Measurements from ENCODE around the gene EIF2B5.
"Not testable (repeated sequence)": the region's sequence is repeated elsewhere in the genome, so short reads cannot be mapped to it uniquely, and the experiment has no call there.

EIF2B5 gene

GRCh38 chr3:184148076-184148475 lies 12.9 kb downstream of the EIF2B5 start:
- Histone ChIP-seq H3K36me3 (ENCODE audit: insufficient read depth, low read length) (peaks cover 31% of the 10 kb centered on the region; the same call in 1 of the 2 replicates), H3K27me3 (ENCODE audit: insufficient read depth, low read length, poor library complexity, severe bottlenecking) (no peaks in the 10 kb centered on the region), H3K9me2 (replicated peaks; ENCODE audit: low read depth, low read length) (no peaks in the 10 kb centered on the region), H3K79me2 (ENCODE audit: insufficient read depth, low read length) (no peaks in the 10 kb centered on the region), H4K20me1 (ENCODE audit: insufficient read depth, low read length, poor library complexity, severe bottlenecking) (no peaks in the 10 kb centered on the region), H3K9ac (ENCODE audit: low read depth, low read length, poor library complexity, severe bottlenecking) (no peak overlapping the region), H3K4me2 (ENCODE audit: low read depth, low read length, poor library complexity, severe bottlenecking) (no peak overlapping the region), H3K9me3 (ENCODE audit: insufficient read depth, low read depth, low read length) (no peaks in the 10 kb centered on the region), H3K4me3 (ENCODE audit: low read length, poor library complexity, severe bottlenecking) (no peak overlapping the region), H3K4me1 (ENCODE audit: insufficient read depth, low read length, poor library complexity, severe bottlenecking) (no peaks in the 10 kb centered on the region), H3F3A (ENCODE audit: low read depth) (no peaks in the 10 kb centered on the region), H2AFZ (ENCODE audit: low read length) (no peak overlapping the region)
- TF ChIP-seq CTCF (conservative IDR thresholded peaks at IDR 0.05; ENCODE audit: low read length), result no peak
- TF ChIP-seq EZH2phosphoT487 (IDR thresholded peaks at IDR 0.05; ENCODE audit: borderline replicate concordance), result no peak

DNA sequence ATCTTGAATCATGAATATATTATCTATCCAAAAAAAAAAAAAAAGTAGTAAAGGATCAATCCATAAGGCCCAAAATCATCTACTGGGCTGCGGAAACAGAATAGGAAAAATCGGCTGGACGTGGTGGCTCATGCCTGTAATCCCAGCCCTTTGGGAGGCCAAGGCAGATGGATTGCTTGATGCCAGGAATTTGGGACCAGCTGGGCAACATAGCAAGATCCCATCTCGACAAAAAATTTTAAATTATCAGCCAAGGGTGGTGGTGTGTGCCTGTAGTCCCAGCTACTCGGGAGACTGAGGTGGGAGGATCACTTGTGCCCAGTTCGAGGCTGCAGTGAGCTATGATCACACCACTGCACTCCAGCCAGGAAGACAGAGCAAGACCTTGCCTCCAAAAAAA lies 14.0 kb downstream of the EIF2B5 start:
- peaks cover 20% of the 10 kb centered on the region; the same call in 1 of the 2 replicates for H3K36me3 ChIP-seq (ENCODE audit: insufficient read depth, low read length)
- no peaks in the 10 kb centered on the region for H3K79me2 ChIP-seq (ENCODE audit: insufficient read depth, low read length)
- peaks cover under 1% of the 10 kb centered on the region for H3K4me1 ChIP-seq (ENCODE audit: insufficient read depth, low read length, poor library complexity, severe bottlenecking)
- peaks cover under 1% of the 10 kb centered on the region for H3F3A ChIP-seq (ENCODE audit: low read depth)
- no peak overlapping the region for H3K4me2 ChIP-seq (ENCODE audit: low read depth, low read length, poor library complexity, severe bottlenecking)
- no peaks in the 10 kb centered on the region for H4K20me1 ChIP-seq (ENCODE audit: insufficient read depth, low read length, poor library complexity, severe bottlenecking)
- H3K9me2 ChIP-seq (replicated peaks; ENCODE audit: low read depth, low read length), result no peaks in the 10 kb centered on the region
- H3K4me3 ChIP-seq (ENCODE audit: low read length, poor library complexity, severe bottlenecking), result no peak overlapping the region
- TF ChIP-seq CTCF (conservative IDR thresholded peaks at IDR 0.05; ENCODE audit: low read length) (no peak), EZH2phosphoT487 (IDR thresholded peaks at IDR 0.05; ENCODE audit: borderline replicate concordance) (no peak)
- H3K9me3 ChIP-seq (ENCODE audit: insufficient read depth, low read depth, low read length), result no peaks in the 10 kb centered on the region
- H3K9ac ChIP-seq (ENCODE audit: low read depth, low read length, poor library complexity, severe bottlenecking), result no peak overlapping the region
- no peaks in the 10 kb centered on the region for H3K27me3 ChIP-seq (ENCODE audit: insufficient read depth, low read length, poor library complexity, severe bottlenecking)
- no peak overlapping the region for H2AFZ ChIP-seq (ENCODE audit: low read length)

GRCh38 chr3:184149770-184150169 lies 14.6 kb downstream of the EIF2B5 start:
- not testable (repeated sequence) for H3K9me3 ChIP-seq (ENCODE audit: insufficient read depth, low read depth, low read length); H3K9ac ChIP-seq (ENCODE audit: low read depth, low read length, poor library complexity, severe bottlenecking); H3F3A ChIP-seq (ENCODE audit: low read depth); H4K20me1 ChIP-seq (ENCODE audit: insufficient read depth, low read length, poor library complexity, severe bottlenecking); H3K27me3 ChIP-seq (ENCODE audit: insufficient read depth, low read length, poor library complexity, severe bottlenecking); H3K4me1 ChIP-seq (ENCODE audit: insufficient read depth, low read length, poor library complexity, severe bottlenecking); H3K79me2 ChIP-seq (ENCODE audit: insufficient read depth, low read length); H3K4me3 ChIP-seq (ENCODE audit: low read length, poor library complexity, severe bottlenecking); H2AFZ ChIP-seq (ENCODE audit: low read length); H3K9me2 ChIP-seq (replicated peaks; ENCODE audit: low read depth, low read length); H3K4me2 ChIP-seq (ENCODE audit: low read depth, low read length, poor library complexity, severe bottlenecking)
- TF ChIP-seq CTCF (conservative IDR thresholded peaks at IDR 0.05; ENCODE audit: low read length), result peak; percentile 25; the same call in 1 of the 2 replicates
- H3K36me3 ChIP-seq (ENCODE audit: insufficient read depth, low read length), result peaks cover 15% of the 10 kb centered on the region; the same call in 1 of the 2 replicates

Measured in Loucy (cell line).